SW 1271 (cell line): Measurements from ENCODE around the gene SMC4.
"Not testable (repeated sequence)": the region's sequence is repeated elsewhere in the genome, so short reads cannot be mapped to it uniquely, and the experiment has no call there.

ENCODE experiments used
- DNase-seq, 2 experiments: peaks; one replicate each; lab custom pipeline; 2025; lab: John Stamatoyannopoulos, UW

Gene SMC4

DNA sequence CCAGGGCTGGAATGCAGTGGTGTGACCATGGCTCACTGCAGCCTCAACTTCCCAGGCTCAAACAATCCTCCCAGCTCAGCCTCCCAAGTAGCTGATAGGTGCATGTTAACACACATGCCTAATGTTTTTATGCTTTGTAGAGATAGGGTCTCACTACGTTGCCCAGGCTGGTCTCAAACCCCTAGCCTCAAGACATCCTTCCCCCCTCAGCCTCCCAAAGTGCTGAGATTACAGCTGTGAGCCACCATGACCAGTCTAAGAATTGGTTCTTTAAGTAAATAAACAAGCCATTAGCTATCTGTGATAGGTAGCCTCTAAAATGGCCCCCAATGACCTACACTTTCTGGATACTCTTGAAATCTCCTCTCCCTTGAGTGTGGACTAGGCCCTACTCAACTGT is 46.4 kb downstream of the SMC4 start:
- no peak for DNase-seq

DNA sequence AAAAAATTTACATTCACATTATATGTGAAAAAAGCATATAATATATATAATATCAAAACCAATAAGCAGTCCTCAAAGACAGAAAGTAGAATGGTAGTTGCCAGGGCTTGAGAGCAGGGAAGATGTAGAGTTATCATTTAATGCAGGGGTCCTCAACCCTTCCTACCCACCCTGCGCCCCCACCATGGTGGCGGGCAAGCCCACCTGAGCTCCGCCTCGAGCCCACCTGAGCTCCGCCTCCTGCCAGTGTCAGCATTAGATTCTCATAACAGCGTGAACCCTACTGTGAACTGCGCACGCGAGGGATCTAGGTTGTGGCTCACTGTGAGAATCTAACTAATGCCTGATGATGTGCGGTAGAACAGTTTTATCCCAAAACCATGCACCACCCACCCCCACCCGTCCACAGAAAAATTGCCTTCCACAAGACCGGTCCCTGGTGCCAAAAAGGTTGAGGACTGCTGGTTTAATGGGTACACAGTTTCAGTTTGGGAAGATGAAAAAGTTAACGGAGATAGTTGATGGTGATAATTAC is 47.1 kb downstream of the SMC4 start:
- no peak for DNase-seq

DNA sequence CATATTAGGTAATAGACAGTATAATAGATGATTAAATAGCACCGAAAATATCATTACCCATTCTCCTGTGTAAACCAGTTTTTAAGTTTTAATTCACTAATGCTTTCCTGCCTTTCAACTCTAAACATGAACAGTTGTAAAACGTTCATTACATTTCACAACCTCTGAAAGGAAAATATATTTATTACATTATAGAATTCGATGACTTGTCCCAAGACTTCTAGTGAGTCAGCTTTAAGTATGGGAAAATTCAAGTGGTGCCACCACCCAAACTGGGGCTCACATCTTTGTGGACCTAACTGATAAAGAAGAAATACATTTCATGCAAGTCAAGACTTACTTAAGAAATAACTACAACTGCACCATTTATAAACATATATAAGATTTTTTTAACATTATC is 48.1 kb downstream of the SMC4 start:
- no peak for DNase-seq

DNA sequence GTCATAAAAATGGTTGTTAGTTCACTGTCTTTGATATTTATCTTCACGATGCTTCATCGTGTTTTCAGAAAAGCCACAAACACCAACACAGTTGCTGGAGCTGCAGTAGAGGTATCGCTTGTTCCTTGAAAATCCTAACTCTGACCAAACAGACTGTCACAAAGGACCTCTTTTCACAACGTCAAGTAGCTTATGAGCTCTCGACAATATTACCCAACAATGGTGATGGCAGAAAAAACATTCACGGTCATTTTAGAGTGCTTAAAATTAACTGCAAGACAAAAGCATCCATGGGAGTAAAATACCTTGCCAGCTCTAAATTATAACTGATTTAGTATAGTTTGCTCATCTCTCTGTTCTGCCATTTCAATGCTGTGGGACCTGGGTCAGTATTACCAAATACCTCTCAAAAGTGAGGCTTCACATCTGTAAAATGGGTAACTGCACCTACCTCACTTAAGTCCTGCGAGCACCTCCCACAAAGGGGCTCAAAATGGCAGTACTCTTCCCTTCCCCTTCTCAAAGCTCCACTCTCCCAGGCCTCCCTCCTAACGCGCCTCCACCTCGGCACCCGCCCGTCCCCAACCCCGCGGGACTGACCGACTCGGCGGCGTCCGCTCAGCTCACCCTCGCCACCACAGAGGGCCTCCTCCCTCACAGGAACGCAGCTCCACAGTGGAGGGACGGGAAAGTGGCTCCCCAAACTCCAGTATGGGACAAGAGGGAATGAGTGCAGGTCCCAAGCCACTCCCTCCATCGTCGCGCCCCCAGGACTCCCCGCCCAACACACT is 49.6 kb downstream of the SMC4 start:
- peak; percentile 44 to 76 for DNase-seq

DNA sequence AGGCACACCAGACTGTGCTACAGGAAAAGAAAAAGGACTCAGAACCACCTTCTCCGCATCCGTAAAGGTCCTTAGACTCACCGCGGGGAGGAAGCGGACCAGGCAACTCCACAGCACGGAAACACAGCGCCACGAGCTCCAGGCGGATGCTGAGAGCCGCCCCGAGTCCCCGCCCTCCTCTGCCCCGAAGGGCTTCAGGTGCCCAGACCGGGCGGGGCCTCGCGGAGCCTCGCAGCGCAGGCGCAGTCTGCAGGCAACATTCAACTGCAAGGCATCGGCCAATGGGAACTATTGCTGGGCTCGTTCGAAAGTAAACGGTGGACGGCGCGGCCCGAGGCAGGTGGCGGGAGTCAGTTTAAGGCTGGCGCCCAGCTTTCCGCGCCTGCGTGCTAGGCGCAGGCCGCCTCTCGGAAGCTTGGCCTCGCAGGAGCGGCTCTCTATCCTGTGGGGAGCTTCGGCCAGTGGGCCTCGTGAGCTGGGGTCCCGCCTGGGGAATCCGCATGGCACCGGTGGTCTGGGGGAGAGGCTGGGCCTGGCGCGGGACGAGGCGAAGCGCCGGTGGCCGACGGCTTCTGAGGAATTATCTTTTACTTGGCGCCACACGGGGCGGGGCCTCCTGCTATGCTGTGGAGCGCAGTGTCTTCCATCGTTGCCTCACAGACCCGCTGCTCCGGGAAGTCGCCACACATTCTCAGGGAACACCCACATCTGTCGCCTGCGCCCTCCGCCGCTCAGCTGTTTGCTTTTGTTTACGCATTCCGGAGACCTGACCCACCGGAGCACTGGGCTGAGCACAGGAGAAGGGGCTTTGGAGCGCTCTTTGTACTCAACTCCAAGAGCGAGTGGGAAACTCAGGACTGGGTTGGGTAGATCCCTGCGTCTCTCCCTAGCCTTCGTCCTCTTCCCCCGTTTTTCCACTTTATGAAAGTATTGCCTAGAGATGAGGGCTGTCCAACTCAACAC is 50.5 kb downstream of the SMC4 start, which contains the start of gene TRIM59:
TRIM59 (minus strand) TSS at position 151 of the 963 bp plus-strand sequence. CDS start 10,603 bp downstream, outside the sequence.
- peak; percentile 80 to 92 for DNase-seq

DNA sequence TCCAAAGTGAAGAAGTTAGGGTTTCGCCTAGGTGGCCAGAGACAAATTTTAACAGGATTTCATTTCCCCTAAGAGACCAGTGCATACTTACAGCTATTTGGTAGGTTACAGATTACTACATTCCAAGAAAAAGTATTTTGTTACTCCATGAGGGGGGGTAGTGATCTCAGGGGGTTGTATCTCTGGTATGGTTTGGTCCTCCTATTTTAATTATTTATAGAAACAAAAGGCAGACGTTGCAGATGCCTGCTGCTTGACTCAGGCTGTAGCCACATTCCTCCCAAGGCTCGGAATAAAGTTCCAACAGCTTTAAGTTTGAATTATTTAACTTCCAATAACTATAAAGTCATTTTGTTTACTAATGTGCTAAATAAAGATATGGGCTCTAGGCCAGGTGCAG is 51.4 kb downstream of the SMC4 start:
- DNase-seq = no peak

DNA sequence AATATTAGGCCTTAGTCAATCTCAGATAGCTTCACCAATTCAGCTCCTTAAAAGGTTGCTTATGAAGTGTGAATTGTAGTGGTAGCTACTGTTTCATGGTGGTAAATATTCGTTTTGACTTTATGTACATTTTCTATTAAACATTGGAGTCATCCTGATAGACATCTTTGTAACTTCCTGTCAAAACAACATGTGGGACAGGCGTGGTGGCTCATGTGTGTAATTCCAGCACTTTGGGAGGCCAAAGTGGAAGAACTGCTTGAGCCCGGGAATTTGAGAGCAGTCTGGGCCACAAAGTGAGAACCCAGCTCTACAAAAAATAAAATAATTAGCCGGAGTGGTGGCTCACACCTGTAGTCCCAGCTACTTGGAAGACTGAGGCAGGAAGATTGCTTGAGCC is 52.2 kb downstream of the SMC4 start:
- no peak for DNase-seq

DNA sequence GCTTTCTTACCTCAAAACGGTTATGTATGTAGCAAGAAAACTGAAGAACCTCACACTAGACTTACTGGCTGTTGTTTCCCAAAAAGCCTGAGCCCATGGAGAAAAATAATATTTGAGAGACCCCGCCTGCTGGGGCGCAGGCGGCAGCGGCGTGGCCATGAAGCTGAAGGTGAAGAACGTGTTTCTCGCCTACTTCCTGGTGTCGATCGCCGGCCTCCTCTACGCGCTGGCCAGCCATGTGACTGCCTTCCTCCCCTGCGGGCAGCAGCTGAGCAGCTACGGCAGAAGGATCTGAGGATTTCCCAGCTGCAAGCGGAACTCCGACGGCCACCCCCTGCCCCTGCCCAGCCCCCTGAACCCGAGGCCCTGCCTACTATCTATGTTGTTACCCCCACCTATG is 52.8 kb downstream of the SMC4 start:
- DNase-seq = not testable (repeated sequence)

DNA sequence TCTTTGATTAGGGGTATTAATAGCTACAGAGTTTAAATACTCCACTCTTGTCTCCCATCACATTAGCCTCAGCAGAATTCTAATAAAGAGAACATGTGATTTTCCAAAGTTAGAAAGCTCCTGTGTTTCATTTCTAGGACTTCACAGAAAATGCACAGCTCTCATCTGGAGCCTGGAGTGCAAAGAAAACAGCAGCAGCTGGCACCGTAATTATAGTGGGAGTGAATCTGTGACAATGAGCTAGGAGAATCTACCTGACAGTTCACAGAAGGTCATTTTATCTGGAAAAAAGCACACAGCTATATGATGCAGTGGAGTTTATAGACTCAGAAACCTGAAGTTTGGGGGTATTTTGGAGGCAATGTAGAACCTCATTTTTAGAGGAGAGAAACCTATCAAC is 55.5 kb downstream of the SMC4 start:
- DNase-seq = no peak

DNA sequence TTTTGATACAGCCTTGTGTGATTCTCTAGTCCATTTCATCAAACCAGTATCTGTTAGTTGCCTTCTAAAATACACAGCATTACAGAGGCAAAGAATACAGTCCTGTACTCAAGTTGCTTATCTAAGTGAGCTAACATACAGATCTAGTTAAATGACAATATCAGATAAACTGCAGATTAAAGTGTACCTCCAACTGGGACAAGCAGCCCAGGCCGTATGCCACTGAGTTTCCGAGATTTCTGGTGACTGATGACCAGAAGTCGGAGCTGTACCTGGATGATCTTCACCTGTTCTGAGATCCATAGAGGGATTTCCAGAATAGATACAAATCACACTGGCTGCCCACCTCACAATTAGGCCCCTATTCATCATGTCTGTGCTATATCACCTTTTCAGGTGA is 56.4 kb downstream of the SMC4 start:
- no peak for DNase-seq

DNA sequence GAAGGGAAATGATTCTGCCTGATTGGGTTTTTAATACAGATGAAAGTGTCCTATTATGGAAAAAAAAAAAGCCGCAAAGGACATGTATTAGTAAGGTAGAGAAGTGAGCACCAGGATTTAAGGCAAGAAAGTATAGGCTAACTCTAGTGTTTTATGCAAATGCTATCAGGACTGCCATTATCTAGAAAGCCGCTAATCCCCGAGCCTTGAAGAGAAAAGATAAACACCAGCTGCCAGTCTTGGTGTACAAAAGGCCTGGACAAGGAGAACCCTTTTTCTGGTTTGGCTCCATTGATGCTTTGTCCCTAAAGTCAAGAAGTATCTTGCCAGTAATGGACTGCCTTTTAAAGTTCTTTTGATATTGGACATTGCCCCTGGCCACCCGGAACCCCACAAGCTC is 58.7 kb downstream of the SMC4 start:
- no peak for DNase-seq

DNA sequence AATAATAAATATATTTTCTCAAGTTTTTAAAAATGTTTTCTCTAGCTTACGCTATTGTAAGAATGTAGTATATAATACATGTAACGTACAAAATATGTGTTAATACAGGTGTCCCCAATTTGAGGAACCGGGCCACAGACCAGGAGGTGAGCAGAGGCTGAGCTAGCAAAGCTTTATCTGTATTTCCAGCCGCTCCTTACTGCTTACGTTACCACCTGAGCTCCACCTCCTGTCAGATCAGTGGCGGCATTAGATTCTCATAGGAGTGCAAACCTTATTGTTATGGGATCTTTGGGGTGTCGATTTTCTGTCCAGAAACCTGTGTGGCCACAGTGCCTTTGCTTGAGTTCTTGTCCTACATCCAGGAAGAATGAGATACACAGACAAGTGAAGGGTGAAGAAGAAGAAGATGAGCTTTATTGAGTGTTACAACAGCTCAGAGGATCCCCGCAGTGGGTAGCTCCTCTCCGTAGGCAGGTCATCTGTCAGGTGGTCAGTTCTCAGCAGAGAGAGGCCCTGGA is 60.1 kb downstream of the SMC4 start:
- no peak for DNase-seq

DNA sequence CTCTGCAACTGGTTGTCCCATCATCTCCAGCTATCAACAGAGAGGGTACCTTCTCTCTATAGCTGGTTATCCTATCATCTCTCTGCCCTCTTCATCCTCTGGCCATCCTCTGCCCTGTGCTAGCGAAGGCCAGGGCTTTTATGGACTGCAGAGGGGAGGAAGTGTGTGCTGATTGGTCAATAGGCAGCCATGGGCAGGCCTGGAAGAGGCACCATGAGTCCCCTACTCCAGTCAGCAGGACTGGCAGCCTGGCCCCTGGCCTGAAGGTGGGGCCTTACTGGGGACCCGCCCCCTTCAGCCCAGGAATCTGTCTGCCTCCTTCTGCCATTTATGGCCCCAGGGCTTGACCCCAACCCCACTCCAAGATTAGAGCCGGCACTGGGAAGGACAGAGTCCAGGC is 60.6 kb downstream of the SMC4 start:
- DNase-seq = no peak

DNA sequence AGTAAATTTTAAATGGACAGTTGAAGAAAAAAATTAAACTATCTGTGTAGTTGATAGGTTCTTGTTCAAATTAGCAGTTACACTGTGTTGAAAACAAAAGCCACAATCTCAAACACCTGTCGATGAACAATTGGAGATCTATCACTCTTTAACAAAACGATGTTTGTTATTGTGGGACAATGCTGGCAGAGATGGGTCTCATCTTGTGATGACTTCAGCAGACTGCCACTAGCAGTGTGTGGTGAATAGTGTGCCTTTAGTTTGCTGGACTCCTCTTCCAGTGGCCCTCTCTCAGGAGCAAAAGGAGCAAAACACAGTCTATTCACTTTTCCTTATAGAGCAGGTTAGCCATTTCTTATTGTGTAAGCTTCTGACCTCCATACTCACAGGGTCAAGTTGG is 64.9 kb downstream of the SMC4 start:
- no peak for DNase-seq

DNA sequence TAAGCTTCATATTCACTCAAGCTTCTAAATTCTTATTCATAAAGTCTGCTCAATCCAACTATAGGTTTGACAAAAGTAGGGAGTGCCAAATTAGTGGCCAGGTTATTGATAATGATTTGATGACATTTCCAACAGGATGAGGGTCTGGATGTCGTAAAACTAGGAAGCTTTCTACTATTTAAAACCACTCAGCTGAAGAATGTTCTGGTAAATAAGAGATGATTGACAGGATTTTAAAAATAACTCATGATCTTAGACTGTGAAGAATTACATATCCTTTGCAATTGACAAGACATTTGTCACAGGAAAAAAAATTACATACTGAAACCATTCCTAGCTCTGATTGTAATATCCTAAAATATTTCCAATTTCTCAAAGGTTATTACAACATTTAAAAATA is 65.5 kb downstream of the SMC4 start:
- no peak for DNase-seq

DNA sequence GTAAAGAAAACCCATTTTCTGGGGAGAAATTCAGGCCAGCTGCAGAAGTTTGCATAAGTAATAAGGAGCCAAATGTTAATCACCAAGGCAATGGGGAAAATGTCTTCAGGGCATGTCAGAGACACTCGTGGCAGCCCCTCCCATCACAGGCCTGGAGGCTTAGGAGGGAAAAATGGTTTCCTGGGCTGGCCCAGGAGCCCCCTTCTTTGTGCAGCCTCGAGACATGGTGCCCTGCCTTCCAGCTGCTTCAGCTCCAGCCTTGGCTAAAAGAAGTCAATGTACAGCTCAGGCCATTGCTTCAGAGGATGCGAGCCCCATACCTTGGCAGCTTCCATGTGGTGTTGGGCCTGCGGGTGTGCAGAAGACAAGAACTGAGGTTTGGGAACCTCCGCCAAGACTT is 70.7 kb downstream of the SMC4 start:
- DNase-seq = no peak

DNA sequence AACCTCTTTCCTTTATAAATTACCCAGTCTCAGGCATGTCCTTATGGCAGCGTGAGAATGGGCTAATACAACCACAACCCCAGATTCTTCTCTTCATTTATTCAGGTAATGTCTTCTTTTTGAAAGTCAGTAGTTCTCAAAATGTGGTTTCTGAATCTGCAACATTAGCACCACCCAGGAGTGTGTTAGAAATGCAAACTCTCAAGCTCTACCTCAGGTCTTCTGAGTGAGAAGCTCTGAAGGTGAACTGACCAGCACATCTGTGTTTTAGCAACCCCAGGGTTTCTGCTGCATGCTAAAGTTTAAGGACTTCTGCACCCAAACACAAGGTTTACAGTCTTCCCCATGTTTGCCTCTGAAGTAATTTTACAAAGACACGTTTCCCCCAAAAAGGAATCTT is 72.4 kb downstream of the SMC4 start:
- DNase-seq = no peak

DNA sequence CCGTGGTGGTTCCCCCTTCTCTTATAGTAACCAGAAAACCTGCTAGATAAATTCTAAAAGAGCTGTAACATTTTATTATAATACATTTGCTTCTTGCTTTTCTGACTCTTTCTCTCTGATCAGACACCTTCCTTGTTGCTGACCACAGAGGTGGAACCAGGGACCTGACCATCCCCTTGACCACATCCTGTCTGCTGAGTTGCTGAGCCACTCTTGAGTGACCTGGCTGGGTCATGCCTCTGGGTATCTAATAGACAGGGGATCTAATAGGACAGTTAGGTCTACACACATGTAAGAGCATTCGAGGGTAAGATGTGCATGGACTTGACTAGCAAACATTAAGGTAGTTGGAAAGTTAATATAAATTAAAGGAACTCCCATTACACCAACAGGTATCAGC is 72.9 kb downstream of the SMC4 start:
- DNase-seq = no peak

DNA sequence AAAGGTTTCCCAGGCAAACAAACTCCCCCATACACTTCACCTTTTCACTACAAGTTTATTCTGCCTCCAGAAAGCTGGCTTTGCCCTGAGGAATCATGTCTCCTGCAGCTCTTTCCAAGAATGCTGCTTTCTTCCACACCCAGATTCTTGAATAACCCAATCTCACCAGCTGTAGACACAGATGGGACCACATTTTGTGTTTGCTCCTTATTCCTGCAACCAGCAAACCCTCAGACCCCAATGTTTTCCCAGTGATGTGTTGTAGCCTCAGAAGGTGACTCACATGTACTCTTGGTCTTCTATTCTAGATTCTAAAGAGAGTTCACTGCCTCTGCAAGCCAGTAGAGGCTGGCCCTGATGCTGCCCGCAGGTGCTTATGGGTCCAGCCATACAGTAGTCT is 73.8 kb downstream of the SMC4 start:
- no peak for DNase-seq

DNA sequence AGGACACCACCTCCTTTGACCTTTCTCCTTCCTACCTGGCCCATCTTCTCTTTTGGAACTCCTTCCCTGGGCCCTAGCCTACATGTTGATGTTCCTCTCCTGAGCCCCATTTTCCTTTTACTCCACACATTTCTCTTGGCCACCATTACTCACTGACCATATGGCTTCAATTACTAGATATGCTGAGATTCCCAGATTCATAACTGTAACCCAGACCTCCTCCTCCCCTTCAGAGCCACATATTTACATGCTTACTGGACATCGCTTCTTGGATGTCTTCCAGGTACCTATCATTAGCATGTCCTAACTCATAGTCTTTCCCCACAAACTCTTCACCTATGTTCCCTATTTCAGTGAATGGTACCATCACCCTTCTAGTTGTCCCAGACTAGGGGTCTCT is 74.5 kb downstream of the SMC4 start:
- no peak for DNase-seq

DNA sequence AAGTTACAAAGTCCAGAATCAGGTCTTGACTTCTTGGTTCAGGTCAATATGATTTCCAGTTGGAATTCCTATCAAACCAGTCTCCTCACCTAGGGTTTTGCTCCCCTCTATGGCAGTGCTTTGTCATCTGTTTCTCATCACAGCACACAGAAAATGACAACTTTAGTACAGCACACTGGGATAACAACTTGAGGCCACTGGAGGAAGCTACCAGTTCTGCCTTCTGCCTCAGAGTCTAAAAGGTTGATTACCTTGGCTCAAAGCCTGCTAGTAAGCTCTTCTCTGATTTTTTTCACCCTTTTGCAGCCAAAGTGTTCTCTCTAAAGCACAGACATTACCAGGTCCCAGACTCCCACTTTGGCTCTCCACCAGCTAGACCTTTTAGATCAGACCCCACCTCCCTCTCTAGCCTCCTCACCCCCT is 75.0 kb downstream of the SMC4 start:
- no peak for DNase-seq

DNA sequence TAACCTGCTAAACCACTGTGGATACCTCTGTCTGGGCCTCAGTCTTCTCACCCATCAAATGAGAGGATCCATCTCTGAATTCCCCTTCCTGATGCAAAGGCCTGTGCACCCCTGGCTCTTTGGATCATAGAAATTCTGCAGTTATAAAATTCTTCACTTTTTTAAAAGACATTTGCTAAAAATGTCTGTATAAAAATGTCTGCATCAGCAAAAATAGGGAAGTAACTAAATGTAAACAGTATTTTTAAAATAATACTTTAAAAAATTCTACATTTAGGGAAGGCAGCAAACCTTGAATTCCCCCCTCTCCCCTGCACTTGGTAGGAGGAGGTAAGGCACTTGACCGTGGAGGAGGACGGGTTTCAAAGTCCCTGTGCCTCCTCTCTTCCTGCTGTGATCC is 75.7 kb downstream of the SMC4 start:
- DNase-seq = no peak

DNA sequence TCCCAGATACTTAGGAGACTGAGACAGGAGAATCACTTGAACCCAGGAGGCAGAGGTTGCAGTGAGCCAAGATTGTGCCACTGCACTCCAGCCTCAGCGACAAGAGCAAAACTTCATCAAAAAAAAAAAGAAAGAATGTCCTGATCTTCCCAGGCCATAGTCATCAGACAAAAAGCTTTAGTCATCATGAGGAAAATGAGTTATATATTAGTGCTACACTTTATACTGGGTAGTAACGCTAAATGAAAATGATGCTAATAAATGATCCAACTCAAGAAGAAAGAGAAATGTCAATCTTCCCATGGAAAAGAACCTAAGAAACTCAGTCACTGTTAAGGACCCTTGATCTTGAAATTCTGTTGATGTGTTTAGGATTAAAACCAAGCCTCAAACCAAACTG is 76.4 kb downstream of the SMC4 start:
- no peak for DNase-seq
